Effector memory CD4-positive, alpha-beta T cell (primary cell): ENCODE measurements around the gene ENAH.

Experiments
- DNase-seq, 3 donors: peaks; one replicate each; pipeline ENCODE4 v3.0.0-alpha.2; 2020
- H3K27ac ChIP-seq: 2 replicates; pipeline ENCODE4 v1.7.0; 2013; ENCODE audit warnings: mild to moderate bottlenecking, low read length, moderate library complexity; ENCODE audit not compliant: insufficient read depth, poor library complexity, severe bottlenecking
- H3K27me3 ChIP-seq: replicated peaks from 2 replicates; pipeline ENCODE4 v1.7.0; 2013; ENCODE audit warnings: mild to moderate bottlenecking, low read length; ENCODE audit not compliant: insufficient read depth, control insufficient read depth, poor library complexity, severe bottlenecking
- H3K36me3 ChIP-seq: 2 replicates; pipeline ENCODE4 v1.7.0; 2013; ENCODE audit warnings: mild to moderate bottlenecking, low read length, moderate library complexity; ENCODE audit not compliant: control insufficient read depth, insufficient read depth
- H3K4me1 ChIP-seq: 2 replicates; pipeline ENCODE4 v1.7.0; 2013; ENCODE audit warnings: low read length, mild to moderate bottlenecking; ENCODE audit not compliant: control insufficient read depth, insufficient read depth, poor library complexity, severe bottlenecking
- H3K4me3 ChIP-seq: 2 replicates; pipeline ENCODE4 v1.7.0; 2013; ENCODE audit warnings: low read length, low read depth, mild to moderate bottlenecking; ENCODE audit not compliant: insufficient read depth, poor library complexity, severe bottlenecking
- H3K9me3 ChIP-seq: 2 replicates; pipeline ENCODE4 v1.7.0; 2013; ENCODE audit warnings: mild to moderate bottlenecking, low read length, moderate library complexity; ENCODE audit not compliant: control insufficient read depth

The ENAH gene

GRCh38 chr1:225677350-225678124 lies 24.6 kb upstream of the ENAH start:
- Histone ChIP-seq H3K4me3 (no peak overlapping the region), H3K9me3 (no peaks in the 10 kb centered on the region), H3K36me3 (no peaks in the 10 kb centered on the region), H3K27me3 (no peaks in the 10 kb centered on the region), H3K27ac (no peak overlapping the region), H3K4me1 (no peaks in the 10 kb centered on the region)
- DNase-seq = no peak

DNA sequence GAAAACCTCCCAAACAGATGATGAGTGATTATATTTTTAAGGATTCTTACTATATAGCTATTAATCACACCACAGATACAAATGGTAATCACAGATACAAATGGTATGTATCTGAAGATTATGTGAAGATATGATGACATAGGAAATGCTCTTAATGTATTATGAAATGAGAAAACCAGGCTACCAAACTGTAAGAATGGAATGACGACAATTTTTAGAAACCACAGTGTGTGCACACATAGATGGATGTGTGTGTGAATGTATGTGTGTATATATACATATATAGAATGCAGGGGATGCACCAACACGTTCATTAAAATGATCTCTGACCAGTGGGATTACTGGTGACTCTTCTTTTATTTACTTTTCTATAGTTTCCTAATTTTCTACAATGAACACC lies 21.5 kb upstream of the ENAH start:
- no peak overlapping the region for H3K27ac ChIP-seq
- no peaks in the 10 kb centered on the region for H3K27me3 ChIP-seq
- H3K36me3 ChIP-seq = no peaks in the 10 kb centered on the region
- H3K9me3 ChIP-seq = no peaks in the 10 kb centered on the region
- no peaks in the 10 kb centered on the region for H3K4me1 ChIP-seq
- DNase-seq = no peak
- H3K4me3 ChIP-seq = no peak overlapping the region

GRCh38 chr1:225670806-225671733 lies 18.1 kb upstream of the ENAH start:
- Histone ChIP-seq H3K36me3 (no peaks in the 10 kb centered on the region), H3K4me1 (no peaks in the 10 kb centered on the region), H3K27ac (no peak overlapping the region), H3K9me3 (no peaks in the 10 kb centered on the region), H3K4me3 (no peak overlapping the region), H3K27me3 (no peaks in the 10 kb centered on the region)
- DNase-seq = no peak

- Histone ChIP-seq H3K9me3 (no peaks in the 10 kb centered on the region), H3K36me3 (no peaks in the 10 kb centered on the region), H3K4me3 (no peak overlapping the region), H3K4me1 (no peaks in the 10 kb centered on the region), H3K27me3 (no peaks in the 10 kb centered on the region), H3K27ac (no peak overlapping the region)
- no peak for DNase-seq
Measured at GRCh38 chr1:225670356-225670755, 17.4 kb upstream of the ENAH start.

DNA sequence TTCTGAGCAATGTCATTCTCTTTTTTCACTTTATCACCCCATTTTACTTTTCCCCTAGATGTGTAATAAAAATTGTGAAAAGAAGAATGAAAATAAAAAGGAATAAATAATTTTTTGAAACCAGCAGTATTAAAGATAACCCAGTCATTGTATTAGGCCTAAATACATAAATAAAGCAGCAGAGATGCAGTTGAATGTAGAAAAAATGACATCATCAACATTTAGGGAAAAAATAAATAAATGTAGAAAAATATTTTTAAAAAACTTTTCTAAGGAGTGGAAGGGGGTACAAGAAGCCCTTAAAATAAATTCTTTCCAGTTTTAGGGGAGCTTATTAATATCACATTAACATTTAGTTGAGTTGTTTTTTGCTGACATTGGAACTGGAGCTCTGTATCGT lies 15.3 kb upstream of the ENAH start:
- no peaks in the 10 kb centered on the region for H3K36me3 ChIP-seq
- H3K4me1 ChIP-seq = no peaks in the 10 kb centered on the region
- H3K27me3 ChIP-seq = no peaks in the 10 kb centered on the region
- no peak overlapping the region for H3K27ac ChIP-seq
- no peak overlapping the region for H3K4me3 ChIP-seq
- DNase-seq = no peak
- H3K9me3 ChIP-seq = no peaks in the 10 kb centered on the region

DNA sequence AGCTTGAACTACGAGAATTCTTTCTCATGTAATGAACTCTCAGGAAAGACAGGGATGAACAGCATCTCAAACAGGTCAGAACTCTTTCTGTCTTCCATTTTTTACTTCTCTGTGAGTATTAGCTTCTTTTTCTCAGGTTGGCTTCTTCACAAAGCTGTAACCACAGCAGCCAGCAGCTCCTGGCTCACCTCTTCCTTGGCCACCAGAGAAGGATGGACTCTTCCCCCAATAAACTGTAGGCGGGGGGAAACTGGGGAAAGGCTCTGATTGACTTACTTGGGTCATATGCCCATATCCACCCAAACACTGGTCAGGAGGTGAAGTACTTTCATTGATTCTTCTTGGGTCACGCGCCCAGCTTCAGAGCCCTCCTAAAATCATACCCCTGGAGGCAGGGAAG lies 14.4 kb upstream of the ENAH start:
- H3K4me1 ChIP-seq = no peaks in the 10 kb centered on the region
- DNase-seq = no peak

GRCh38 chr1:225666495-225666894 lies 13.6 kb upstream of the ENAH start:
- Histone ChIP-seq H3K36me3 (no peaks in the 10 kb centered on the region), H3K27ac (no peak overlapping the region), H3K4me3 (no peak overlapping the region), H3K27me3 (no peaks in the 10 kb centered on the region), H3K4me1 (no peaks in the 10 kb centered on the region), H3K9me3 (no peaks in the 10 kb centered on the region)
- DNase-seq = no peak

More for the DNA sequence above, 14.4 kb upstream of the ENAH start:
- H3K4me3 ChIP-seq = no peak overlapping the region
- no peaks in the 10 kb centered on the region for H3K36me3 ChIP-seq
- H3K9me3 ChIP-seq = no peaks in the 10 kb centered on the region
- no peak overlapping the region for H3K27ac ChIP-seq
- no peaks in the 10 kb centered on the region for H3K27me3 ChIP-seq

GRCh38 chr1:225664762-225665161 lies 11.8 kb upstream of the ENAH start:
- no peak for DNase-seq
- Histone ChIP-seq H3K4me1 (no peaks in the 10 kb centered on the region), H3K27ac (no peak overlapping the region), H3K36me3 (no peaks in the 10 kb centered on the region), H3K4me3 (no peak overlapping the region), H3K9me3 (no peaks in the 10 kb centered on the region), H3K27me3 (no peaks in the 10 kb centered on the region)

DNA sequence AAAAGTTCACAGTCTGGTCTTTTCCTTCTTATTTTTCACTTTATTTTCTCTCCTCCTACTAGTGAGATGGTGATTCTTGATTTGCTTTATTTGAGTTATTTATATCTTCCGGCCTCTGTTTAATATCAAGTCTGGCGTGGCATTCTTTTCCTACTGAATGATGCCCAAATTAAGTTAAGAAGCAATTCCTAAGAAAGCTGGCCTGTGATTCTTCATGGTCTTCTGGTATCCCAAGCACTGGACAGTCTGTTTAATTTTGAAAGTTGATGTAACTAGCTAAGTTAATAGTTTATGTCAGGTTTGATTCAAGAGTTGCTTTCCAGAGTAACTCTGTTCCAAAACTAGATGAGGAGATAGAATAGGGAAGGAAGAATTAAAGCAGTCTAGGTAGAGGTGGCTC lies 9.2 kb upstream of the ENAH start:
- Histone ChIP-seq H3K27ac (no peak overlapping the region), H3K9me3 (no peaks in the 10 kb centered on the region), H3K27me3 (no peaks in the 10 kb centered on the region), H3K4me3 (no peak overlapping the region), H3K4me1 (no peaks in the 10 kb centered on the region), H3K36me3 (no peaks in the 10 kb centered on the region)
- DNase-seq = no peak

DNA sequence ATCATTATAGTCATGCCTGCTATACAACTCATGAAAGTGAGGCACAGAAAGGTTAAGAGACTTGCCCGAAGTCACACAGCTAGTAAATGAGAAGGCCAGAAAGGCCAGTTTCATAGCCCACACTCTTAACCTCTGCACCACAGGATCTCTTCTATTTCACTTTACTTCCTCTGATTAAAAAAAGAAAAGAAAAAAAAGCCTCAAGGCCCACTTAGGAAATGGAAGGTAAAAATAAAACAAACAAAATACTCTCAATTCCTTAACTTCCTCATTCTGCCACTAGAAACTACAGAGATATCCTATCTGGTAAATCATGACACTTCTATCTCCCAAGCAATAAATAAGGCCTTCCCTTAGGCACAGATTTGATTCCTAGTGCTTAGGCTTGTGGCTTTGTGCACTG lies 7.6 kb upstream of the ENAH start:
- no peak overlapping the region for H3K27ac ChIP-seq
- H3K27me3 ChIP-seq = no peaks in the 10 kb centered on the region
- H3K36me3 ChIP-seq = no peaks in the 10 kb centered on the region
- no peak overlapping the region for H3K4me3 ChIP-seq
- H3K9me3 ChIP-seq = no peaks in the 10 kb centered on the region
- DNase-seq = no peak
- H3K4me1 ChIP-seq = no peaks in the 10 kb centered on the region
